ENCODE results near the gene OR5K2. TPM values are rescaled to one million over a fixed set of nuclear protein-coding genes. Genes with fewer than 3 reads are reported as not detected.

The OR5K2 gene
- total RNA-seq, 2 donors from 2014 or later = not detected

Other genes with a start within 250 kb of the OR5K2 start
- not detected for gene OR5H6, start 233.4 kb upstream of the OR5K2 start, total RNA-seq
- not detected for gene OR5H2, start 215.2 kb upstream of the OR5K2 start, total RNA-seq
- not detected for gene OR5K4, start 143.8 kb upstream of the OR5K2 start, total RNA-seq
- not detected for gene OR5K3, start 107.0 kb upstream of the OR5K2 start, total RNA-seq
- not detected for gene OR5K1, start 34.5 kb upstream of the OR5K2 start, total RNA-seq
- 100 to 1,000 TPM; 284 to 361 TPM for gene CLDND1, start 25.2 kb downstream of the OR5K2 start, total RNA-seq
- 10 to 100 TPM in 1 of 2 donors, 1 to 10 TPM in 1; 4.6 to 24.0 TPM for gene GPR15, start 34.3 kb downstream of the OR5K2 start, total RNA-seq
- gene CPOX, start 95.9 kb downstream of the OR5K2 start, total RNA-seq = 10 to 100 TPM; 36.5 to 36.7 TPM